Head of caudate nucleus (tissue), 42 donors: ENCODE data around the gene CNTNAP1.
"Not testable (repeated sequence)": the region's sequence is repeated elsewhere in the genome, so short reads cannot be mapped to it uniquely, and the experiment has no call there.

Experiments
- DNase-seq, 42 donors: peaks; one replicate each; pipeline versions ENCODE4 v3.0.0 to v3.0.0-alpha.2; 2020 to 2021; ENCODE audit warnings: mixed read lengths in 7 of 42
- intact Hi-C: fragments of 100-400 bp; cut with DNase I; formaldehyde crosslinking; loops from one replicate; pipeline ENCODE4 v1.15.0; 2022

Gene CNTNAP1

DNA sequence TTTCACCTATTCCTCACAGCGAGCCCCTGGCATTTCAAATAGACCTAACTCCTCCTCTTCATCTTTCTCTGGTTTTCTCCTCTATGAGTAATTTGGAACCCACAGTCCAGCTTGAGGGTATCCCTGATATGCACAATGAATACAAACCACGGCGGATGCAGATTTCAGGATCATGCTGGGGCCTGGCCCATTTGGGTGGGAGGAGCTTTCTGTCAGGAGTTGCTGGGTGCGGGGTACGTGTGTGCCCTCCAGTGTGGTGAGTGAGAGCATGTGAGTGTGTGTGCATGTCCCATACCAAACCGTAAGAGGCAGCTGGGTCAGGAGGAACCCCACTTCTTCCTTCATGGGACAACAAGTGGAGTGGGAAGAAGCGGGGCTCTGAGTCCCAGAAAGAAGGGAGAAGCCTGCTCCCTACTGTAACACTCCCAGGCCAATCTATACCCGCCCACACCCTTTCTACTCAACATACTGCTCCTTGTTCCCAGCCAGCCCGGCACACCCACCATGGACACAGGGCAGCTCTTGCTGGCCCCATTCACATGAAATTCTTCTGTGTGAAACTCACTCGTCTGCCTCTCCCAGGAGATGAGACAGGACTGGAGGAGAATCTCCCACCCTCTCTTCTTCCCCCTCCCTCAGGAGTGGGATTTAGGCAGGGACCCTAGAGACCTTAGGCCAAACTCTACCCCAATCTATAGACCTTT lies 18.4 kb downstream of the CNTNAP1 start:
- DNase-seq: peak in 1 of 42 donors; percentile 46
- intact Hi-C loops: no loop called here

DNA sequence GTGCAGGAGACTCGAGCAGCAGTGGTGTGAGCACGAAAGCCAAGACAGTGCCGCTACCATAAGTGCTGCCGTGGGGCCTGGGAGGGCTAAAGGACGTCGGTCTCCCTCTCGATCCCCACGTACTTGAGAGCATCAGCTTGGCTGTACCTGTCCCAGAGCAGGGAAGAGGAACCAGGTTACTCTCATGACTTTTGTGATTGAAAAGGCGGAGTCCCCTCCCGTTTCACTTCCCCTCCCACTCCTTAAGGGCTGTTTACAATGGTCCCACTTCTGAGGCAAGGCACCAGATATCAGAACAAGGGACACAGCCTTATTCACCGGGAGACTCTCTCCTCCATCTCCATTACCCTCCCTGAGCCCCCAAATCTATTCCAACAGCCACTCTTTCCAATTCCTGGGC lies 20.1 kb downstream of the CNTNAP1 start:
- intact Hi-C loops: no loop called here
- DNase-seq: no peak

DNA sequence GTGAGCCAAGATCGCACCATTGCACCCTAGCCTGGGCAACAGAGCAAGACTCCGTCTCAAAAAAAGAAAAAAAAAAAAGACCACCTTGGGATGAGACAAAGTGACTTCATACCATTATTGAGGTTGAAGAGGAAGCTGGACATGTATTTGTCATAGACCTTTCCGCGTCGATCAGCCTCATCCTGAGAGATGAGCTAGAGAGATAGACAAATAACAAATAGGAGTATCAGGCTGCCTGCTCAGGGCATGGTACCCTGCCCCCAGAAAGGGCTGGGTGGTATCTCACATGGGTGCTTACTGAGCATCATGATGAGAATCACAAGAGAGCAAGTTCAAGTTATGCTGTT lies 22.1 kb downstream of the CNTNAP1 start:
- intact Hi-C loops: no loop called here
- DNase-seq: no peak

DNA sequence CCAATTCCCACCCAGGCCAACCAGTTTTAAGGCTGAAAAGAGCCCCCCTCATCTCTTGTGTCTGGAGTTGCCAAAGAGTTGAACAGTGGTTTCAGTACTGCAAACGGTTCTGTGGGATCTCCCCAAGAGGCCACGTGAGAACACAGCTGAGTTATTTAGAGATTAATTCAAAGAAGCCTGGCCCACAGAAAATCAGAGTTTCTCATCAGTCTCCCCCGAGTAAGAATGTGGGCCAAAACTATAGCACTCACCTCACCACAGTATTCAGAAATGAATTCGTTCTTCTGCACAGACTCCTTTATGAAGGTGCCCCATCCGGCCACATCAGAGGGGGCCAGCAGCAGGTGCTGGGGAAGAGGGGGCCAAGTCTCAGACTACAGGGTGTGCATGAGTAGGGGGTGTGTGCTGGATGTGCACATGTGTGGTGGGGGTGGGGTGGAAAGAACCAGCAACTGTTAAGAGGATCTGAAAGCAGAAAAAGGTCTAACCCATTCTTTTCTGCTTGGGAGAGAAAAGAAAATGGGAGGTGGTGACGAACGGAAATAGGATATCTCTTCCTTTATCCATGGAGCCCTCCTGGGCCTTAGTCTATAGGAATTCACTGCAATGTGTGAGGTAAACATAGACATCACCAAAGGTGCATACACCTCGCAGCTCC lies 22.6 kb downstream of the CNTNAP1 start:
- DNase-seq: no peak
- intact Hi-C loops: no loop called here

DNA sequence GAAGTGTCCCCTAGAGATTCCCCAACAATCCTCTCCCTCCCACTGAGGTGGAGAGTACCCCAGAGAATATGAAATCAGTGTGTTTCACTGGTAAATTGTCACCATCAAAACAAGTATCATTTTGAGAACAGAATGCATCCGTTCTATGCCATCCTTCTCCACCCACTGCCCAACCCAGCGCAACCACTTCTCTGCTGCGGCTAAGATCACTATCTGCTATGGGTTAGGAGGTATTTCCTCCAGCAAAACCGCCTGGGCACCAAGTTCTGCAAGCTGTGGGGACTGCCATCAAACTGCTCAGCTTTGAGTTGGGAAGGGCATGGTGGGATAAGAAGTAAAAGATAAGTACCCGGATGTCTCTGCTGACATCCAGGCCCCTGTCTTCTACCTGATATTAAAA lies 24.4 kb downstream of the CNTNAP1 start:
- no peak for DNase-seq
- intact Hi-C loops: no loop called here

DNA sequence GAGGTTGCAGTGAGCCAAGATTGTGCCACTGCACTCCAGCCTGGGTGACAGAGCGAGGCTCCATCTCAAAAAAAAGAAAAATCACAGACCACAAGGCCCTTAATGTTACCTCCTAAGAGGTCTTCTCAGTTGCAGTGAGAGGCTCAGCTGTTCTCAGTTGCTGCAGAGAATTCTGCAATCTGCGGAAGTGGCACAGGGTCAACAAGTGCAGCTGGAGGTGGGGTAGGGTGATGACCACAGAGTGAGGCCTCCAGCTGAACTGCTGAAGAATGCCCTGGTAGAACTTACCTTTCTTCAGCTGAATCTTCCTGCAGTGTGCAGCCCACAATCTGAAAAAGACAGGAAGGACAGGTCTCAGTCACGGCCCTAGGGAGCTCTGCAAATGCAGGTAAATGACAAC lies 26.3 kb downstream of the CNTNAP1 start:
- intact Hi-C loops: no loop called here

DNA sequence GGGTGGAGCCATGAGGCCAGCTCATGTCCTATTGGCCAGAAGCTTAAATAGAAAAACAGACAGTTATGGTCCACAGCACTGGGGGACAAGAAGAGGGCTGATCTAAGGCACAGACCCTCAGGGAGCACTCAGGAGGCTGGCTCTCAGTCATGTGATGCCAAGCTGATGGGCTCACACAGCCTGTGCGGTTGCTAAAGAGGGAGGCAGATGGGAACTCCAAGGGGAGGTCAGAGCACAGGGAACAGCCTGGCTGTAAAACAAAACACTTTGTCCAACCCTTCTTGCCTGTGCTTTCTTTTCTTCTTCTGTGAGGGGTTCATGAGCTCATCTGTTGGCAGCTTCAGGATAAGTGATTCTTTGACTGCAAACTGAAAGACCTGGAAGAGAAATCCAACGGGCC lies 27.2 kb downstream of the CNTNAP1 start:
- intact Hi-C loops: no loop called here
- no peak for DNase-seq

More for the DNA sequence above, 26.3 kb downstream of the CNTNAP1 start:
- no peak for DNase-seq

DNA sequence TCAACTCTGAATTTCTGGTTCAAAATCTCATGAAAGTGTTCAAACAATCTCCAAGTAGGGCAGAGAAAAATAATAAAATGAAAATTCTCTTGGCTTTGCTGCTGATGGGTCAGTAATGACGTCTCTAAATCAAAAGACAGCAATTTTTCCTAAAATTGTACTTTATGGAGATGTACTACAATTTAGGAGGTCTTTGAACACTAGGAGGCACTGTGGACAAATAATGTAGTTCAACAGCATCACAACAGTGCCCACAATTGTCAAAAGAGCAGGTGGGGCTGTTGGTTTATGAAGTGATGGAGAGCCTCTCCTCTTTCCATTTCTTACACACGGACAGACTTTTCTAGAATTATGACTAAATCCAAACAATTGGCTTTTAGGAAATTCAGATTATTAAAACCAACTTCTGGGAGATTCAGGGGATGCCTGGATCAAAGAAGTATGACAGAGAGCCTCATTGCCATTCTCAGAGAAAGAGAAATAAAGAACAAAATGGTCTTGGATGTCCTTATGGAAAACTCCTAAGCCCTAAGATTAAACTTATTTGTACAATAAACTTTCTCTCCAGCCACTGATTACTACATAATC lies 38.8 kb downstream of the CNTNAP1 start:
- intact Hi-C loops: loop anchor here (5.0 kb wide), 1 partner anchor 41 kb away; the partner anchor contains the start of gene RAMP2
- DNase-seq: peak in 14 of 42 donors; percentile 16 to 78 (median 58)

DNA sequence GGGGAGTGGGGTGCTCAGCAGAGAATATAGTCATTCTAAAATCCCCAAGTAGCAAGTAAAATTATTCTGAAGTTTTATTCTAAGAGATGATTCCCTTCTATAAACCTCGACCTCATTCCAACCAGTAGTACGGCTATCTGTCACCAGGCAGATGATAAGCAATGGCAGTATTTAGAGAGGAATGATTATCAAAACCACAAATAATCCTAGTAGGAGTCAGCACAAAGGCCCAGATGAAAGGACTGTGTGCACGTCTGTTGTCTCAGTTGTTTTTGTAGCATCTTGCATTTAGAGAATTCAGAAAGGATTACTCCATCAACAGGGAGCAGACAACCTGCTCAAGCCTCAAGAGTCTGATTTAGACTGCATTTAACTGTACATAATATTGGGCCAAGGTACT lies 41.3 kb downstream of the CNTNAP1 start:
- intact Hi-C loops: loop anchor here (5.0 kb wide), 1 partner anchor 39 kb away; the partner anchor contains the start of gene RAMP2
- no peak for DNase-seq

DNA sequence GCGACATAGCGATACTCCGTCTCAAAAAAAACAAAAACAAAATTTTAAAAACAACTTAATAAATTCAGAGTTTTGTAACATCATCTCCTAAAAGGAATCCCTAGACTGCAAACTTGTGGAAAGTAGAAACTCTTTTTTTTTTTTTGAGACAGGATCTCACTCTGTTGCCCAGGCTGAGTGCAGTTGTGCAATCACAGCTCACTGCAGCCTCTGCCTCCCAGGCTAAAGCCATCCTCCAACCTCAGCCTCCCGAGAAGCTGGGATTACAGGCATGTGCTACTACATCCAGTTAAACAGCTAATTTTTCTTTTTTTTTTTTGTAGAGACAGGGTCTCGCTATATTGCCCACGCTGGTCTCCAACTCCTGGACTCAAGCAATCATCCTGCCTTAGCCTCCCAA lies 42.8 kb downstream of the CNTNAP1 start:
- intact Hi-C loops: no loop called here
- no peak for DNase-seq

DNA sequence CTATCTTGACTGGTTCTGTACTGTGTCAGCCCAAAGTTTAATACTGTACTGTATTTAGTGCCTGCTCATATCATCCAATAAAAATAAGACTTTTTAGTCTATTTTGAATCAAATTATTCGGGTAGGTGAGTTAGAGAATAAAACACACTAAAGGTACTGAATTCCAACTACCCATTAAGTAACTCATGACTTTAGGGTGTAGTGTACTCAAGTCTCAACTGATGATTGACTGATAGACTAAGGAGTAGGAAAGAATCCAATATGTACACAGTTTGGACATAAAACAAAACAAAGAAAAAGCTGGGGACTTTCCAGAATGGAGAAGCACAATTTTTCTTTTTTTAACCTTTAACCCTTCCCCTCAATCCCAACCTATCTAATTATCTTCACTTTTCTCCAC lies 58.4 kb downstream of the CNTNAP1 start:
- DNase-seq: no peak
- intact Hi-C loops: no loop called here

DNA sequence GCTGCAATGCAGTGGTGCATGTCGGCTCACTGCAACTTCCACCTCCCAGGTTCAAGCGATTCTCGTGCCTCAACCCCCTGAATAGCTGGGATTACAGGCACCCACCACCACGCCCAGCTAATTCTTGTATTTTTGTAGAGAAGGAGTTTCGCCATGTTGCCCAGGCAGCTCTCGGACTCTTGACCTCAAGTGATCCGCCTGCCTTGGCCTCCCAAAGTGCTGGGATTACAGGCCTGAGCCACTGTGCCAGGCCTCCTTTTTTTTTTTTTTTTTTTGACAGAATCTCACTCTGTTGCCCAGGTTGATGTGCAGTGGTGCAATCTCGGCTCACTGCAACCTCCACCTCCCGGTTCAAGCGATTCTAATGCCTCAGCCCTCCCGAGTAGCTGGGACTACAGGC lies 60.6 kb downstream of the CNTNAP1 start:
- intact Hi-C loops, DNase-seq: not testable (repeated sequence)

DNA sequence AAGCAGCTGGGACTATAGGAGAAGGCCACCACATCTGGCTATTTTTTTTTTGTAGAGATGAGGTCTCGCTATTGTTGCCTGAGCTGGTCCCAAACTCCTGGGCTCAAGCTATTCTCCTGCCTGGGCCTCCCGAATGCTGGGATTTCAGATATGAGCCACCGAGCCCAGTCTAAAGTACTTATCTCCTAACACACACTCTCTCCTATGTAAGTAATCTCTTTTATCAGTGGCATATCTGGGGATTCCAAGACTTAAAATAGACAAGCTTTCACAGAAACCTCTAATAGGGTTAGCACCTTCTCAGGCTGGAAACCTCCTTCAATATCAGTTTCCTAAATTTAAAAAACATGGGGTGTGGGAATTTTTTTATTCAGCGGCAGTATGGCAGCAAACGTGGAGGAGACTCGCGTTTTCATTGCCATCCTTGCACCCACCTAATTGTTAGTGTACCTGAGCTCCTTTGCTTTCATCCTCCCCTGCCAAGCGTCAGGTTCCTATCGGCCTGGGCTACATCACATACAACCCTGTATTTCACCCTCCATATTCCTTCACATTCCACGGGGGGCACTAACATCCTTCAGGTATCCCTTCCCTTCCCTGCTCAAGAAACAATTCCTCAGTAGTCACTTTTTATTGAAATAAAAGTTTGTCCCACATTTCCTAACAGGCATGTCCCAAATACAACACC lies 61.4 kb downstream of the CNTNAP1 start:
- intact Hi-C loops: no loop called here
- peak in 1 of 42 donors; percentile 17 for DNase-seq

DNA sequence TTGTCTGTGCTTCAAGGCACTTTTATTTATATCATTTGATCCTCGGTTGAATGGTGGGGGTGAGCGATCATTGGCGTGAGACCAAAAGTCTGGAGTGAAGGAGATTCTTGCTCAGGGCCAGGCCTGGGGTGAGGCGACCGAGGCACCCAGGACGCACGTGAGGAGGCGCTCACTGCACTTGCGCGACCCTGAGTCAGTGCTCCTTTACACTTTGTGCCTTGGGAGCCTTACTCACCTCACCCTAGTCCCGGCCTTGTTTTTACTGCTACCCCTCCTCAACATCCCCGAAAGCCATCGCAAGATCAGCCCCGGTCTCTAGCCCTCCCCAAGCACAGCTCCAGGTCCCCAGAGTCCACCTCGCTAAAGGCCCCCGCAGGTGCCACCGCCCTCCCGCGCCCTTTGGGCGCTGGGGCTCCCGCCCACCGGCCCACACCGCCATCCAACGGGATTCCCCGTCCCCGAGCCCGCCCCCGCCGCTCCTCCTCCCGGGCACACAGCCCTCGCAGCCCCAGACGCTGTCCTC lies 62.0 kb downstream of the CNTNAP1 start:
- peak; percentile 29 to 79 (median 66) for DNase-seq
- intact Hi-C loops: no loop called here

DNA sequence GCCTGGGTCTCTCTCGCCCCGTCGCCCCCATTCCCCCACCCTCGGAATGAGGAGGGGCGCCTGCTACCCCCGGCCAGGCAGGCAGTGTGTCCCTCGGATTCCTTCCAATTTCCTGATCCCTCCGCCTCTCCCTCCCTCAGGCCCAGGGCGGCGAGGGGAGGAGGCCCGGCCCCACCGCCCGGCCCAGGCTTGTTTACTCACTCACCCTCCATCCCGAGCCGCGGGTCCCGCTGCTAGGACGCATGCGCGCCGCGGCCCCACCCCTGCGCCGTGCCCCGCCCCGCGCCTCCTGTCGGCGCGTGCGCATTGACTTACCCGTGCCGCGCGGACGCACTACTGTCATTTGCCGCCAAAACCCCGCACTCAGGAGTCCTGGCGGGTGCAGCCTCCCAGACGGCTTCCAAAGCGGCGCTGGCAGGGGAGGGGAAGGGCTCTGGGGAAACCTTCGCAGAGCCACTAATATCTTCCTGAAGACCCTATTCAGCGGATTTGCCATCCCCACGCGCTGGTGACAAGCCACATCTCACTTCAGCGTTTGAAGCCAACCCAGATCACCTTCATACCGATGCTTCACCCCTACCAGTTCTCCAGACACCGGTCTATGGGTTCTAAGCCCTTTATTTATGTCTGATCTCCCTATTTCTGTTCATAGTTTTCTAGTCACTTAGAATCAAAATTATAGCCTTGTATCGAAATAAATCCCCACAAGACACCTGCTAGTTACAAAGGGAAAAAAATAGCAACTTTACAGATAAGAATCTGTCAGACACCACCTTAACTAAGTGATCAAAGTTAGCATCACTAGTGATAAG lies 62.7 kb downstream of the CNTNAP1 start, which contains the start of gene EZH1:
Gene EZH1, minus strand, starts transcription at position 235 of the 812 bp plus-strand sequence. CDS start 16,099 bp downstream, outside the sequence.
- DNase-seq: peak; percentile 71 to 94 (median 89)
- intact Hi-C loops: no loop called here

DNA sequence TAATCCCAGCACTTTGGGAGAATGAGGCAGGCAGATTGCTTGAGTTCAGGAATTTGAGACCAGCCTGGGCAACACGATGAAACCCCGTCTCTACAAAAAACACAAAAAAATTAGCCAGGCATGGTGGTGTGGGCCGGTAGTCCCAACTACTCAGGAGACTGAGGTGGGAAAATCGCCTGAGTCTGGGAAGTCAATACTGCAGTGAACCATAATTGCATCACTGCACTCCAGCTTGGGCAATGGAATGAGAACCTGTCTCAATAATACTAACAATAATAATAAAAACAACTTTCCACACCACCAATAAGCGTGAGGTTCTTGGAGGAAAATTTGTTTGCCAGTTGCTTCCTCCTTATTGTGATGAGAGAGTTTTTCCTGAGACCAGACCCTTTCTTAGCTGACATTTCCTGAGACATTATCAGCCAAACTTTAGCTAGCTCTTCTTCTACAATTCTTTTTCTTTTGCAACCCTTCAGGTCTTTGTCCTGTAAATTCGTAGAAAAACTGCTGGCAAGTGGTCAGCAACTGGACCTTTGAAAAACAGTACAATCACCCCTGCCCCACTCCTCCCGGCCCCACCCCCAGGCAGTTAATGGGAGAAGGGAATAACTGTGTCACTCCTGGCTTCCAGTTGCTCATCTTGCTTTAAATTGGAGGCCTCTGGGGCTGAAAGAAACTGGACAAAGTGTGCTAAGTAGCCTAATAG lies 66.0 kb downstream of the CNTNAP1 start:
- no peak for DNase-seq
- intact Hi-C loops: no loop called here

DNA sequence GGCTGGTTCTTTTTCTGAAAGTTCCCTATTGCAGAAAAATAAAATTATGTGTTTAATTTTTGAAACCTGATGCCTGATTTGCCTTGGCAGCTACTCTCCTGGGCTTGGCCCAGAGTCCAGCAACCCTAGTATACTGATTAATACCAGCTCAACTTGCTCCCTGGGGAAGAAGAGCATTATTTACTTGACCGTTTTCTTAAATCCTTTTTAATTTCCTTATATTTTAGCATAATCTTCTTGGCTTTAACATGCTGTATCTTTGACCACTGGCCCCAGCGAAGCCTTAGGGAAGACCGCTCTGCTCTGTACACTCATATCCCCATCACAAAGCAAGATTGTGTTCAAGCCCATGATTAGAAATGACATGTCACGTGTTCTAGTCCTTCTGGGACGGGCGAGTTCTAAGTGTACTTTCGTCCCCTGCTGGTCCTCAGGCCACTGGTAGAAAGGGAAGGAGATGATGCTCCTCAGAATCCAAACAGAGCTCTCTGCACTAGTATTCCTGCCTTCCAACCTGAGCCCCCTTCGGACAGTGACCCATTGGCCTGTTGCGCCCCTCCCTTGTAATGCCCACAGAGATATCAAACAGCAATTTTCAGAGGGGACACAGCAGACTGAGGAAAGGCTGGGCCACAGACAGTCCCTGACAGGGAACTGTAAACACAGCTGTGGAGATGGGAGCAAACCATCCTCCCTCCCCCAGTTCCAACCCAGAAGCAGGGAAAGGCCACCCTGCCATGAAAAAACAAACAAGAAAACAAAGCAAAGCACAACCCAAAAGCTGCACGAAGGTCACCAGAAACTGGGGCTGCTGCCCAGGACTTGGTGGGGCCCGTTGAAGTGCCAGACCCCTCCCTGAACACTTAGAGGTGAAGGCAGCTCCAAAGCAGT lies 66.8 kb downstream of the CNTNAP1 start:
- no peak for DNase-seq
- intact Hi-C loops: no loop called here
